Measurements from ENCODE around the gene MKLN1. TPM values are rescaled to one million over a fixed set of nuclear protein-coding genes. Genes with fewer than 3 reads are reported as not detected.
A peak's percentile ranks its signal among the peaks of the same experiment; 100 is the strongest.

The MKLN1 gene
- total and polyA plus RNA-seq, 2 of the 13 experiments (the other 11 are each of a cell fraction or from before 2014, with no cell fraction given), result 33.6 to 43.5 TPM

DNA sequence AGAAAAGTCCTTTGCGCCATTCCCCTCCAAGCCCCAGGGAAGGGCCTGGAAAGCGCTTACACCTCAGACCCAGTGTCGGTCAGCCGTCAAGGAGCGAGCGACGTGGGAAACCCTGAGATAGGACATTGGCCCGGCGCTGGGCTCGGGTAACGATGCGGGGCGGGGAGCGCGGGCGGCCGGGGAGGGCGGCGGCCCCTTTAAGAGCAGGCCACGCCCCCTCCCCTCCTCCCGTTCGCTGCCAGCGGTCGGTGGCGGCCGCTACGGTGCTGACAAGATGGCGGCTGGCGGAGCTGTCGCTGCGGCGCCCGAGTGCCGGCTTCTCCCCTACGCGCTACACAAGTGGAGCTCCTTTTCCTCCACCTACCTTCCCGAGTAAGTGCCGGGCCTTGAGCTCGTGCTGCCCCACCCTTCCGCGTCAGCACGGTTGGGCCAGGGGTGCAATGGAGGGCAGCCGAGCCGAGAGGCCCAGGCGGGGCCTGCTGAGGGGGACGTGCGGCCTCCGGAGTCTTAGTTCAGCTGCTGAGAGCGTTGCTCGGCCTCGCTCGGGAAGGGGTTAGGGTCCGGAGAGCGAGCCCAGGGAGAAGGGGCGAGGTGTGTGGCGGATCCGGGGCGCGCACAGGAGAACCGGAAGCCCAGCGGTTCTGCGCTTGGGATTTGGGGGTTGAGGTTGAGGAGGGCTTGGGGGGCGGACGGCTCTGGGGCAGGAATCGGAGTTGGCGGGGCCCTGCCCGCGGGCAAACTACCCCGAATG lies at the start of gene MKLN1 (continued):
- TF ChIP-seq POLR2AphosphoS2 (IDR thresholded peaks at IDR 0.05; ENCODE audit: low read depth, low read length), result no peak
- no peak for TF ChIP-seq HNRNPL (IDR thresholded peaks at IDR 0.05; ENCODE audit: low read depth, low read length)
- peak; percentile 27 for TF ChIP-seq CBX1 (IDR thresholded peaks at IDR 0.05; ENCODE audit: low read depth)
- TF ChIP-seq SP2 (CRISPR knock-in tag; IDR thresholded peaks at IDR 0.05), result no peak
- peak; percentile 97 for TF ChIP-seq YY1 (IDR thresholded peaks at IDR 0.05; ENCODE audit: insufficient read depth, insufficient replicate concordance, low read depth, low read length)
- peak; percentile 30; the same call in 1 of the 2 replicates for TF ChIP-seq ETV5 (CRISPR knock-in tag; IDR thresholded peaks at IDR 0.05; ENCODE audit: borderline replicate concordance)
- TF ChIP-seq TBL1XR1 (IDR thresholded peaks at IDR 0.05; ENCODE audit: borderline replicate concordance, low read length, partially characterized antibody), result no peak
- peak; percentile 100 for TF ChIP-seq ZFX (CRISPR knock-in tag; IDR thresholded peaks at IDR 0.05; ENCODE audit: low read depth)
- TF ChIP-seq MTA3 (CRISPR knock-in tag; IDR thresholded peaks at IDR 0.05), result no peak
- 0 out of 2 replicates have a peak, but pooled peaks have one; percentile 83 for TF ChIP-seq ZNF784 (CRISPR knock-in tag; IDR thresholded peaks at IDR 0.05; ENCODE audit: borderline replicate concordance)
- TF ChIP-seq ZKSCAN5 (CRISPR knock-in tag; IDR thresholded peaks at IDR 0.05), result no peak; the same call in 1 of the 2 replicates
- 0 out of 2 replicates have a peak, but pooled peaks have one; percentile 2 for TF ChIP-seq ZBTB34 (CRISPR knock-in tag; IDR thresholded peaks at IDR 0.05)
- peak; percentile 78; the same call in 1 of the 2 replicates for TF ChIP-seq ZNF510 (CRISPR knock-in tag; IDR thresholded peaks at IDR 0.05; ENCODE audit: low read depth)
- TF ChIP-seq TARDBP (CRISPR knock-in tag; IDR thresholded peaks at IDR 0.05), result peak; percentile 77
- no peak; the same call in 1 of the 2 replicates for TF ChIP-seq SAFB2 (CRISPR knock-in tag; IDR thresholded peaks at IDR 0.05; ENCODE audit: borderline replicate concordance, low read depth)
- TF ChIP-seq, protein P1, sequence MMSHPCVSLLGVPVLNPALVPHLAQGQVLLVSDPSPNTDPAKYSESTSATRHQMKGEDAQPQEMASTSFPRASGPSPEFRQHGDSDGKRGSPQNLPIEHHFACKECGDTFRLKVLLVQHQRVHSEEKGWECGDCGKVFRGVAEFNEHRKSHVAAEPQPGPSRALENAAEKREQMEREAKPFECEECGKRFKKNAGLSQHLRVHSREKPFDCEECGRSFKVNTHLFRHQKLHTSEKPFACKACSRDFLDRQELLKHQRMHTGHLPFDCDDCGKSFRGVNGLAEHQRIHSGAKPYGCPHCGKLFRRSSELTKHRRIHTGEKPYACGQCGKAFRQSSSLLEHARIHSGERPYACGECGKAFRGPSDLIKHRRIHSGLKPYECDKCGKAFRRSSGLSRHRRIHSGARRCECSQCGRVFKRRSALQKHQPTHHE (CRISPR knock-in tag; IDR thresholded peaks at IDR 0.05; ENCODE audit: borderline replicate concordance), result peak; percentile 74; the same call in 1 of the 2 replicates
- peak; percentile 82 for TF ChIP-seq POGZ (CRISPR knock-in tag; IDR thresholded peaks at IDR 0.05)
- no peak for TF ChIP-seq HMG20A (CRISPR knock-in tag; IDR thresholded peaks at IDR 0.05; ENCODE audit: borderline replicate concordance)
- TF ChIP-seq, protein P2, sequence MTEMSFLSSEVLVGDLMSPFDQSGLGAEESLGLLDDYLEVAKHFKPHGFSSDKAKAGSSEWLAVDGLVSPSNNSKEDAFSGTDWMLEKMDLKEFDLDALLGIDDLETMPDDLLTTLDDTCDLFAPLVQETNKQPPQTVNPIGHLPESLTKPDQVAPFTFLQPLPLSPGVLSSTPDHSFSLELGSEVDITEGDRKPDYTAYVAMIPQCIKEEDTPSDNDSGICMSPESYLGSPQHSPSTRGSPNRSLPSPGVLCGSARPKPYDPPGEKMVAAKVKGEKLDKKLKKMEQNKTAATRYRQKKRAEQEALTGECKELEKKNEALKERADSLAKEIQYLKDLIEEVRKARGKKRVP (CRISPR knock-in tag; IDR thresholded peaks at IDR 0.05), result peak in 1 of 2 experiments; percentile 62; a peak in 1 of 4 replicates
- TF ChIP-seq ARID5B (CRISPR knock-in tag; IDR thresholded peaks at IDR 0.05), result peak; percentile 39; the same call in 1 of the 2 replicates

All from HepG2 (cell line).